Cardiac muscle cell (in vitro differentiated cells and primary cell): ENCODE results near the gene MRGPRG. TPM values are rescaled to one million over a fixed set of nuclear protein-coding genes. Genes with fewer than 3 reads are reported as not detected.
"Not testable (repeated sequence)": the region's sequence is repeated elsewhere in the genome, so short reads cannot be mapped to it uniquely, and the experiment has no call there.

Experiments
- DNase-seq, 2 donors: peaks; one replicate each; pipeline versions ENCODE4 v3.0.0 to v3.0.0-alpha.2; 2010 to 2017; ENCODE audit warnings: low read depth in 1 of 2, low spot score in 1 of 2
- H3K27ac ChIP-seq: fragments of 200-600 bp; sonication (generic); 2 replicates; pipeline ENCODE4 v1.5.1; 2016
- H3K27me3 ChIP-seq: fragments of 200-600 bp; sonication (generic); 2 replicates; pipeline ENCODE4 v1.6.0; 2016; ENCODE audit warnings: control low read depth
- H3K36me3 ChIP-seq: fragments of 200-600 bp; sonication (generic); 2 replicates; pipeline ENCODE4 v1.5.1; 2016; ENCODE audit warnings: control low read depth
- H3K4me1 ChIP-seq: fragments of 200-600 bp; sonication (generic); 2 replicates; pipeline ENCODE4 v1.8.1; 2017; ENCODE audit warnings: low read depth, mild to moderate bottlenecking, mixed run types
- H3K4me3 ChIP-seq: fragments of 200-600 bp; sonication (generic); 2 replicates; pipeline ENCODE4 v1.5.1; 2016; ENCODE audit warnings: mild to moderate bottlenecking
- H3K9me3 ChIP-seq: fragments of 200-600 bp; sonication (generic); 2 replicates; pipeline ENCODE4 v1.5.1; 2017; ENCODE audit warnings: low read depth, mild to moderate bottlenecking, control low read depth
- CTCF ChIP-seq: IDR thresholded peaks from 2 replicates; pipeline ENCODE4 v1.5.1; 2012; ENCODE audit warnings: low read depth, mild to moderate bottlenecking, low read length
- polyA plus RNA-seq: library from polyadenylated mRNA; unstranded; fragments of >200 nt; fragmentation: Nextera tagmentation; extraction: Ambion mirVana; gene quantifications from 2 replicates; pipeline ENCODE4 v1.2.1, GENCODE V29; 2016
- total RNA-seq: library from RNA; depleted of rRNA; stranded (reverse); fragments of >200 nt; gene quantifications from 2 replicates; pipeline ENCODE4 v1.2.3, GENCODE V29; 2016

The MRGPRG gene
- total and polyA plus RNA-seq, 2 experiments from 2014 or later: not detected

- H3K36me3 ChIP-seq: no peaks in the 10 kb centered on the region
- H3K4me1 ChIP-seq: peaks cover 15% of the 10 kb centered on the region
- no peak for TF ChIP-seq CTCF
- H3K9me3 ChIP-seq: no peaks in the 10 kb centered on the region
- no peak for DNase-seq
- H3K4me3 ChIP-seq: no peak overlapping the region
- H3K27ac ChIP-seq: no peak overlapping the region
- H3K27me3 ChIP-seq: peaks cover 8% of the 10 kb centered on the region
These were observed 44.8 kb downstream of the MRGPRG start for GRCh38 chr11:3173795-3174194.

- H3K4me3 ChIP-seq: no peak overlapping the region
- H3K27me3 ChIP-seq: peaks cover 8% of the 10 kb centered on the region
- no peak overlapping the region for H3K27ac ChIP-seq
- no peak for DNase-seq
- no peaks in the 10 kb centered on the region for H3K9me3 ChIP-seq
- no peak for TF ChIP-seq CTCF
- H3K4me1 ChIP-seq: peaks cover 15% of the 10 kb centered on the region
- no peaks in the 10 kb centered on the region for H3K36me3 ChIP-seq
These were observed 46.6 kb downstream of the MRGPRG start for GRCh38 chr11:3171931-3172560.

GRCh38 chr11:3170756-3171650 is 47.6 kb downstream of the MRGPRG start:
- no peak overlapping the region for H3K27ac ChIP-seq
- TF ChIP-seq CTCF: no peak
- peaks cover 8% of the 10 kb centered on the region for H3K27me3 ChIP-seq
- DNase-seq: no peak
- H3K4me1 ChIP-seq: peaks cover 15% of the 10 kb centered on the region
- no peak overlapping the region for H3K4me3 ChIP-seq
- H3K9me3 ChIP-seq: no peaks in the 10 kb centered on the region
- no peaks in the 10 kb centered on the region for H3K36me3 ChIP-seq

- Histone ChIP-seq H3K9me3 (no peaks in the 10 kb centered on the region), H3K36me3 (no peaks in the 10 kb centered on the region), H3K27ac (no peak overlapping the region), H3K4me1 (peaks cover 15% of the 10 kb centered on the region), H3K4me3 (no peak overlapping the region), H3K27me3 (peaks cover 8% of the 10 kb centered on the region)
- peak in 1 of 2 donors; percentile 56 for DNase-seq
- no peak for TF ChIP-seq CTCF
These were observed 48.4 kb downstream of the MRGPRG start for GRCh38 chr11:3170044-3170755.

- Histone ChIP-seq H3K9me3 (no peaks in the 10 kb centered on the region), H3K4me3 (no peak overlapping the region), H3K27me3 (peaks cover 8% of the 10 kb centered on the region), H3K27ac (no peak overlapping the region), H3K4me1 (peaks cover 15% of the 10 kb centered on the region), H3K36me3 (no peaks in the 10 kb centered on the region)
- peak; percentile 18 to 82 for DNase-seq
- no peak for TF ChIP-seq CTCF
These were observed 49.2 kb downstream of the MRGPRG start for GRCh38 chr11:3169255-3170043.

GRCh38 chr11:3168742-3169254 is 49.8 kb downstream of the MRGPRG start:
- H3K27ac ChIP-seq, DNase-seq, H3K27me3 ChIP-seq, H3K9me3 ChIP-seq, H3K4me3 ChIP-seq, H3K36me3 ChIP-seq: not testable (repeated sequence)
- H3K4me1 ChIP-seq: peaks cover 21% of the 10 kb centered on the region
